Measurements from ENCODE around the gene TMEM94. TPM values are rescaled to one million over a fixed set of nuclear protein-coding genes. Genes with fewer than 3 reads are reported as not detected.
A peak's percentile ranks its signal among the peaks of the same experiment; 100 is the strongest.

TMEM94 gene
- total RNA-seq, 1 experiment from 2014 or later: 63.4 TPM

DNA sequence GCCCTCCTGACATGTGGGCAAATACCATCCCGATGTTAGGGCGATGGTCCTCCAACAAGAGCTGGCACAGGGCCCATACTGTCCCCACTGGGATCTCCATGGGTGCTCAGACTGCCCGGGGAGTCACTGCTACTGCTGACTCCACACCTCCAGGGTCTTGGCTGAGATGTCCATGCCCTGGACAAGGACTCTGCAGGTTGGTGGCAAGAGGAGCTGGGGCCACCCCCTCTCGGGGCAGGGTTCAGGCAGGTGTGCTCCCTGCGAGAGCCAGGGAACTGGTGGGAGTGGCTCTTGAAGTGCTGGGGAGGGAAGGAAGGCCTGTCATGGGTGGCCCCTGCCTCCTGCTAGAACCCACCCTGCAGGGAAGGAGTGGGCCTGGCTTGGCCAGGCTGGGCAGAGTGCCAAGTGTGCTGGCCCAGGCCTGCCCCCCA lies 52.5 kb downstream of the TMEM94 start:
- no TSS peak for BruUV-seq (replicated peaks)
- no peak overlapping the region for H3K27ac Mint-ChIP-seq (ENCODE audit: unreplicated experiment)
- no peak overlapping the region for H3K4me3 Mint-ChIP-seq (ENCODE audit: low read depth, unreplicated experiment)
- no peaks in the 10 kb centered on the region for H3K9me3 Mint-ChIP-seq (ENCODE audit: low read depth, unreplicated experiment)
- no peak for DNase-seq
- TF ChIP-seq, protein P1, sequence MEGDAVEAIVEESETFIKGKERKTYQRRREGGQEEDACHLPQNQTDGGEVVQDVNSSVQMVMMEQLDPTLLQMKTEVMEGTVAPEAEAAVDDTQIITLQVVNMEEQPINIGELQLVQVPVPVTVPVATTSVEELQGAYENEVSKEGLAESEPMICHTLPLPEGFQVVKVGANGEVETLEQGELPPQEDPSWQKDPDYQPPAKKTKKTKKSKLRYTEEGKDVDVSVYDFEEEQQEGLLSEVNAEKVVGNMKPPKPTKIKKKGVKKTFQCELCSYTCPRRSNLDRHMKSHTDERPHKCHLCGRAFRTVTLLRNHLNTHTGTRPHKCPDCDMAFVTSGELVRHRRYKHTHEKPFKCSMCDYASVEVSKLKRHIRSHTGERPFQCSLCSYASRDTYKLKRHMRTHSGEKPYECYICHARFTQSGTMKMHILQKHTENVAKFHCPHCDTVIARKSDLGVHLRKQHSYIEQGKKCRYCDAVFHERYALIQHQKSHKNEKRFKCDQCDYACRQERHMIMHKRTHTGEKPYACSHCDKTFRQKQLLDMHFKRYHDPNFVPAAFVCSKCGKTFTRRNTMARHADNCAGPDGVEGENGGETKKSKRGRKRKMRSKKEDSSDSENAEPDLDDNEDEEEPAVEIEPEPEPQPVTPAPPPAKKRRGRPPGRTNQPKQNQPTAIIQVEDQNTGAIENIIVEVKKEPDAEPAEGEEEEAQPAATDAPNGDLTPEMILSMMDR (IDR thresholded peaks at IDR 0.05; ENCODE audit: unreplicated experiment): no peak
- peaks cover 26% of the 10 kb centered on the region for H3K4me1 Mint-ChIP-seq (ENCODE audit: low read depth, unreplicated experiment)
- peaks cover 35% of the 10 kb centered on the region for H3K36me3 Mint-ChIP-seq (ENCODE audit: insufficient read depth, unreplicated experiment)
- no peaks in the 10 kb centered on the region for H3K27me3 Mint-ChIP-seq (ENCODE audit: unreplicated experiment)
- intact Hi-C loops (cut with micrococcal nuclease; ENCODE audit: unreplicated experiment): no loop called here
- CTCF ChIA-PET: interaction anchor here (0.6 kb wide), 1 partner anchor 240 kb away, joined by 4 read pairs; no protein-coding TSS in a partner anchor

DNA sequence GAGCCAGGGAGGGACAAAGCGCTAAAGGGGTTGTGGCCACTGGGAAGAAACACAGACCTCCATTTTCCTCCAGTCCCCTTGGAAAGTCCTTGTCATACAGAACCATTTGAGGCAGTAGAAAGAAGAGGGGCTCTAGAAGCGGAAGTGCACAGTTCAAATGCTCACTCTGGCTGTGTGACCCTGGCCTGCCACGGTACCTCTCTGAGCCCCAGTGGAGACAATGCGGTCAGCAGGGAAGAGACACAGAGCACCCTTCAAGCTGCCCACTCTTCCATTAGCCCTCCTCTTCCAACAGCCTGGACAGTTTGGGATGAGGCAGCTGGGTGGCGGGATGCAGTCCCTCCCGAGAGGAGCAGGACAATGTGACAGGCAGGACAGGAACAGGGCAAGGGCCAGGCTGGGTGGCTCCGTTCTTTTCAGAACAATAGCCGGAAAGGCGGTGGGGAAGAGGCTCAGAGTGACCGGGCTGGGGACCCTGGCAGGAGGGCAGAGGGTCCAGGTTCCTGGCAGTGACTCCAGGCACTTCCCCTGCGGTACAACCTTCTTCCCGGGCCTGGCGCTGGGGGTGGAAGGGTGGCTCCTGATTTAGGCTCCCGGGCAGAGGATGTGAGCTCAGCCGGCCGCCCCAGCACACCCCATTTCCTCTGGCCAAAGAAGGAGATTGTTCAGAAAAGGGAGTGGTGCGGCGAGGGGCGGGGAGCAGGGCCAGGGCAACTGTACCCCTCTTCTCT lies 53.3 kb downstream of the TMEM94 start:
- no peak overlapping the region for H3K4me3 Mint-ChIP-seq (ENCODE audit: low read depth, unreplicated experiment)
- DNase-seq: no peak
- TF ChIP-seq, protein P1 (IDR thresholded peaks at IDR 0.05; ENCODE audit: unreplicated experiment): no peak
- intact Hi-C loops (cut with micrococcal nuclease; ENCODE audit: unreplicated experiment): no loop called here
- CTCF ChIA-PET: no interaction called here
- H3K27ac Mint-ChIP-seq (ENCODE audit: unreplicated experiment): no peak overlapping the region
- no peaks in the 10 kb centered on the region for H3K9me3 Mint-ChIP-seq (ENCODE audit: low read depth, unreplicated experiment)
- peaks cover 43% of the 10 kb centered on the region for H3K36me3 Mint-ChIP-seq (ENCODE audit: insufficient read depth, unreplicated experiment)
- H3K4me1 Mint-ChIP-seq (ENCODE audit: low read depth, unreplicated experiment): peaks cover 30% of the 10 kb centered on the region
- H3K27me3 Mint-ChIP-seq (ENCODE audit: unreplicated experiment): no peaks in the 10 kb centered on the region
- BruUV-seq (replicated peaks): no TSS peak

DNA sequence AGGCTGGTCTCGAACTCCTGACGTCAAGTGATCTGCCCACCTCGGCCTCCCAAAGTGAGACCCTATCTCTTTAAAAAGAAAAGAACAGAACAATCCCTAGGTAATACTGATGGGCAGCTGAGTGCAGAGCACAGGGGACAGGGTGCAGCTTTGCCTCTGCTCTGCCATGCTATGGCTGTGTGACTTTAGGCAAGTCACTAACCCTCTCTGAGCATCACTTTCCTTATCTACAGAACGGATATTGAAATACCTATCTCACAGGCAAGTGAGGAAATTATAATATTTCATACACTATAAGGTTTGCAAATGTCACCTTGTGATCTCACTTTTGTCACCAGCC lies 54.8 kb downstream of the TMEM94 start:
- BruUV-seq (replicated peaks): no TSS peak
- Mint-ChIP-seq H3K9me3 (ENCODE audit: low read depth, unreplicated experiment) (no peaks in the 10 kb centered on the region), H3K4me3 (ENCODE audit: low read depth, unreplicated experiment) (no peak overlapping the region), H3K27ac (ENCODE audit: unreplicated experiment) (no peak overlapping the region), H3K27me3 (ENCODE audit: unreplicated experiment) (no peaks in the 10 kb centered on the region), H3K36me3 (ENCODE audit: insufficient read depth, unreplicated experiment) (peaks cover 53% of the 10 kb centered on the region), H3K4me1 (ENCODE audit: low read depth, unreplicated experiment) (peaks cover 30% of the 10 kb centered on the region)
- TF ChIP-seq, protein P1 (IDR thresholded peaks at IDR 0.05; ENCODE audit: unreplicated experiment): no peak
- intact Hi-C loops (cut with micrococcal nuclease; ENCODE audit: unreplicated experiment): no loop called here
- CTCF ChIA-PET: interaction anchor here (1.3 kb wide), 1 partner anchor 212 kb away, joined by 4 read pairs; no protein-coding TSS in a partner anchor
- no peak for DNase-seq

DNA sequence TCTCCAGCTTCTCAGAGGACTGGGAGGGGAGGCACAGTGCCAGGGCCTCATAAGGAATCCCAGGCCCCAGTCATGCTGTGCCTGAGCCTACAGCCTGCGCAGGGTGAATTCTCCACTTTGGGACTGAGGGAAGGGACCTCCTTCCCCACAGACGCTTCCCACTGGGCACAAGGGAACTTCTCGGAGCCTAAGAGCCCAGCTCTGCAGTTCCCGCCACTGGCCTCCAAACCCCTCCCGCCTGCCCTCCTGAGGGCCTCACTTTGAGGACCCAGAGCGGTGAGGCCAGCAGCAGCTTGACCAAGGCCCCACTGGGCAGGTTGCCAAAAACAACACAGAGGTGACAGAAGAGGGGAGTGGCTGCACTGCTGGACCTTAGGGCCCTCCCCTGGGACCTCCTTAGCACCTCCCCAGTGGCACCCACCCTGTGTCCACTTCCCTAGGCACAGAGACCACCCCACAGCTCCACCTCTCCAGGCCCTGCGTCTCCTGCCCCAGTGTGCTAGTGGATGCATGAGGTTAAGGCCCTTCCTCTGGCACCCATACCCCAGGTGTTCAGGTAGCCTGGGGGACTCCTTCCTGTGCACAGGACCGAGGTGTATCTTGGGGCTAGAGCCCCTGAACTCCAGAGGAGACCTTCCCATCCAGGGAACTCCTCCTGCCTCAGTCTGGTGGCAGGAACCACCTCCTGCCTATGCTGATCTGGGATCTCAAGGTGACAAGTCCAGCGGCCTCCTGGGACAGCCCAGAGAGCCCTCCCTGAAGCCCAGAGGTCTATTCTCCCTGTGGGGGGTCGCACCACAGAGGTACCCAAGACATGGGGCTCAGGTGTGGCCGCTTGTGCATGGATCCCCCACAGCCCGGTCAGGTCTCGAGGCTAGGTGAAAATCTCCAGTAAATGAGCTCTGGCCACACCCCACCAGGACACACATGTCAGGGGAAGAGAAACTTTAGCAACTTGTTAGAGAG lies 55.5 kb downstream of the TMEM94 start:
- H3K4me1 Mint-ChIP-seq (ENCODE audit: low read depth, unreplicated experiment): peaks cover 30% of the 10 kb centered on the region
- CTCF ChIA-PET: interaction anchor here (1.3 kb wide), 1 partner anchor 211 kb away, joined by 4 read pairs; no protein-coding TSS in a partner anchor
- intact Hi-C loops (cut with micrococcal nuclease; ENCODE audit: unreplicated experiment): no loop called here
- H3K4me3 Mint-ChIP-seq (ENCODE audit: low read depth, unreplicated experiment): peak overlapping the region; percentile 36
- H3K36me3 Mint-ChIP-seq (ENCODE audit: insufficient read depth, unreplicated experiment): peaks cover 59% of the 10 kb centered on the region
- BruUV-seq (replicated peaks): no TSS peak
- TF ChIP-seq, protein P1 (IDR thresholded peaks at IDR 0.05; ENCODE audit: unreplicated experiment): no peak
- no peaks in the 10 kb centered on the region for H3K9me3 Mint-ChIP-seq (ENCODE audit: low read depth, unreplicated experiment)
- peak; percentile 79 for DNase-seq
- no peaks in the 10 kb centered on the region for H3K27me3 Mint-ChIP-seq (ENCODE audit: unreplicated experiment)
- H3K27ac Mint-ChIP-seq (ENCODE audit: unreplicated experiment): peak overlapping the region; percentile 33
